Common myeloid progenitor, CD34-positive (primary cell): ENCODE results near the gene ARHGAP25.
A peak's percentile ranks its signal among the peaks of the same experiment; 100 is the strongest.

Source experiments
- CTCF ChIA-PET: fragments of 350-600 bp; sonication (Branson Sonifier 250); formaldehyde crosslinking; loops from one replicate; lab custom pipeline; 2021; ENCODE audit warnings: antibody characterized with exemption; lab: Charles Lee
- POLR2A ChIA-PET: fragments of 350-600 bp; sonication (Branson Sonifier 250); formaldehyde crosslinking; loops from one replicate; lab custom pipeline; 2021; ENCODE audit warnings: antibody characterized with exemption; lab: Charles Lee
- DNase-seq, 3 donors: peaks; one replicate each; pipeline versions ENCODE4 v3.0.0 to v3.0.0-alpha.2; 2013
- H3K27ac ChIP-seq, 2 experiments: 1 replicate in 1 of 2; 2 replicates in 1 of 2; pipeline ENCODE4 v1.7.0; 2013; ENCODE audit warnings: inconsistent platforms in 2 of 2, low read length in 2 of 2, mild to moderate bottlenecking in 2 of 2, low read depth in 1 of 2, moderate library complexity in 1 of 2; ENCODE audit not compliant: severe bottlenecking in 2 of 2, insufficient read depth in 1 of 2, poor library complexity in 1 of 2
- H3K27me3 ChIP-seq, 5 experiments: replicated peaks in 2 of 5; 1 replicate in 3 of 5; 2 replicates in 2 of 5; pipeline versions ENCODE4 v1.6.1 to v1.7.0; 2013; ENCODE audit warnings: low read length in 4 of 5, mild to moderate bottlenecking in 2 of 5, moderate library complexity in 2 of 5, inconsistent platforms in 1 of 5; ENCODE audit not compliant: insufficient read depth in 5 of 5, control insufficient read depth in 4 of 5
- H3K36me3 ChIP-seq, 4 experiments: 1 replicate in 2 of 4; 2 replicates in 2 of 4; pipeline versions ENCODE4 v1.6.1 to v1.7.0; 2013; ENCODE audit warnings: low read length in 3 of 4, control low read depth in 1 of 4, mild to moderate bottlenecking in 1 of 4; ENCODE audit not compliant: control insufficient read depth in 4 of 4, insufficient read depth in 4 of 4
- H3K4me1 ChIP-seq, 4 experiments: 1 replicate in 3 of 4; 2 replicates in 1 of 4; pipeline versions ENCODE4 v1.6.1 to v1.7.1; 2013; ENCODE audit warnings: low read length in 3 of 4, mild to moderate bottlenecking in 3 of 4, control low read depth in 1 of 4, inconsistent platforms in 1 of 4, moderate library complexity in 1 of 4; ENCODE audit not compliant: control insufficient read depth in 4 of 4, insufficient read depth in 4 of 4; ENCODE audit errors: control extremely low read depth in 1 of 4
- H3K4me3 ChIP-seq, 7 experiments: 1 replicate in 4 of 7; 2 replicates in 3 of 7; pipeline versions ENCODE4 v1.5.1 to v1.7.0; 2013; ENCODE audit warnings: mild to moderate bottlenecking in 7 of 7, low read length in 6 of 7, moderate library complexity in 6 of 7, inconsistent platforms in 2 of 7, low read depth in 2 of 7, control low read depth in 1 of 7; ENCODE audit not compliant: insufficient read depth in 4 of 7, control insufficient read depth in 1 of 7; ENCODE audit errors: extremely low read depth in 1 of 7
- H3K9me3 ChIP-seq, 5 experiments: 1 replicate in 4 of 5; 2 replicates in 1 of 5; pipeline versions ENCODE4 v1.6.1 to v1.7.1; 2013; ENCODE audit warnings: low read length in 4 of 5, mild to moderate bottlenecking in 2 of 5, inconsistent platforms in 1 of 5, low read depth in 1 of 5, moderate library complexity in 1 of 5; ENCODE audit not compliant: control insufficient read depth in 4 of 5, insufficient read depth in 2 of 5; ENCODE audit errors: control extremely low read depth in 1 of 5
- WGBS: methylation state at CpG from one replicate; pipeline ENCODE4 v1.1.5; 2013; ENCODE audit not compliant: insufficient coverage; 5-methylcytosine and 5-hydroxymethylcytosine counted together

ARHGAP25 gene

GRCh38 chr2:68750592-68751396, 16.2 kb downstream of the ARHGAP25 start:
- 98% methylated on average over 8 of the region's 12 CpGs for WGBS
- CTCF ChIA-PET = interaction anchor here (0.9 to 7.5 kb wide), 35 partner anchors 9 to 287 kb away, joined by 3 to 73 read pairs (median 6); partner anchors contain the start of genes APLF and FBXO48
- POLR2A ChIA-PET = interaction anchor here (1.2 kb wide), 1 partner anchor 42 kb away, joined by 3 read pairs; no protein-coding TSS in a partner anchor
- DNase-seq = no peak
- no peak overlapping the region for H3K4me3 ChIP-seq
- H3K27me3 ChIP-seq = no peaks in the 10 kb centered on the region
- H3K27ac ChIP-seq = peak overlapping the region in 1 of 2 experiments; percentile 62
- H3K9me3 ChIP-seq = no peaks in the 10 kb centered on the region
- H3K4me1 ChIP-seq = peaks cover 16 to 69% (median 45%) of the 10 kb centered on the region in 4 experiments
- H3K36me3 ChIP-seq = peaks cover under 1 to 62% (median 3%) of the 10 kb centered on the region in 4 experiments

GRCh38 chr2:68751397-68752339, 17.1 kb downstream of the ARHGAP25 start:
- Histone ChIP-seq H3K27me3 (no peaks in the 10 kb centered on the region), H3K4me3 (peak overlapping the region in 2 of 7 experiments; percentile 19 to 27), H3K36me3 (peaks cover 4 to 64% (median 8%) of the 10 kb centered on the region in 4 experiments), H3K27ac (peak overlapping the region in 1 of 2 experiments; percentile 62), H3K4me1 (peaks cover 16 to 62% (median 39%) of the 10 kb centered on the region in 4 experiments), H3K9me3 (peaks cover 0 to 7% (median 3%) of the 10 kb centered on the region in 5 experiments)
- DNase-seq = peak; percentile 91 to 96 (median 94)
- 21% methylated on average over 13 of the region's 15 CpGs for WGBS
- ChIA-PET POLR2A (interaction anchor here (0.8 to 1.2 kb wide), 2 partner anchors 23 to 42 kb away, joined by 3 read pairs; no protein-coding TSS in a partner anchor), CTCF (interaction anchor here (0.7 to 7.5 kb wide), 42 partner anchors 9 to 288 kb away, joined by 3 to 73 read pairs (median 5); partner anchors contain the start of genes APLF and FBXO48)

GRCh38 chr2:68753318-68753717, 18.7 kb downstream of the ARHGAP25 start:
- DNase-seq = no peak
- Histone ChIP-seq H3K36me3 (peaks cover 4 to 64% (median 8%) of the 10 kb centered on the region in 4 experiments), H3K4me3 (no peak overlapping the region), H3K27me3 (no peaks in the 10 kb centered on the region), H3K9me3 (peaks cover 0 to 14% (median 3%) of the 10 kb centered on the region in 5 experiments), H3K27ac (no peak overlapping the region), H3K4me1 (peaks cover 14 to 48% (median 26%) of the 10 kb centered on the region in 4 experiments)
- ChIA-PET POLR2A (interaction anchor here (0.6 kb wide), 1 partner anchor 95 kb away, joined by 5 read pairs; no protein-coding TSS in a partner anchor), CTCF (interaction anchor here (0.7 to 7.5 kb wide), 15 partner anchors 12 to 287 kb away, joined by 3 to 73 read pairs (median 19); partner anchors contain the start of genes APLF and FBXO48)
- WGBS = no CpG with 5 or more reads among the region's 4 CpGs

DNA sequence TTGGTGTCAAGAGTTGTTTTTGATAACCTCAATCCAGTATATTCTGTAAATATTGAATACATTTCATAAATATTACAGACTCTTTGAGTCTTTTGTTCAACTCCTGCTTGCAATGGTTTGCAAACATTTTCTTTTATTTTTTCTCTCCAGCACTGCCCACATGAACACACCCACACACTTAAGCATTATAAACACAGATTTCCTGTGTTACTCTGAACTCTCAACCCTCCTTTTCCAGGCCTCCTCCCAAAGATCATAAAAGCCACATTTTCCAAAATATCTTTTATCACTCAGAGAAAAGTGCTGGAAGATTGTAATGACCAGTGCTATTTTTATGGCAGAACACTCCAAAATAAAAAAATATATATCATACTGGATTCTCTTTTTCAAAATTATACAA, 20.5 kb downstream of the ARHGAP25 start:
- Histone ChIP-seq H3K27me3 (no peaks in the 10 kb centered on the region), H3K4me3 (no peak overlapping the region), H3K4me1 (peaks cover 10 to 39% (median 21%) of the 10 kb centered on the region in 4 experiments), H3K27ac (no peak overlapping the region), H3K9me3 (peaks cover 0 to 14% (median 3%) of the 10 kb centered on the region in 5 experiments), H3K36me3 (peaks cover 4 to 53% (median 8%) of the 10 kb centered on the region in 4 experiments)
- no peak for DNase-seq
- CTCF ChIA-PET = interaction anchor here (1.0 to 6.2 kb wide), 5 partner anchors 9 to 153 kb away, joined by 5 to 32 read pairs (median 6); no protein-coding TSS in a partner anchor
- POLR2A ChIA-PET = no interaction called here

- ChIA-PET CTCF (interaction anchor here (0.8 to 6.2 kb wide), 10 partner anchors 8 to 152 kb away, joined by 3 to 32 read pairs (median 5); no protein-coding TSS in a partner anchor), POLR2A (no interaction called here)
- Histone ChIP-seq H3K27me3 (no peaks in the 10 kb centered on the region), H3K4me1 (peaks cover 8 to 36% (median 22%) of the 10 kb centered on the region in 4 experiments), H3K36me3 (peaks cover 4 to 49% (median 8%) of the 10 kb centered on the region in 4 experiments), H3K9me3 (peaks cover 0 to 14% (median 3%) of the 10 kb centered on the region in 5 experiments), H3K27ac (no peak overlapping the region), H3K4me3 (no peak overlapping the region)
- DNase-seq = no peak
- 100% methylated on average over 2 of the region's 2 CpGs for WGBS
Measured at GRCh38 chr2:68756178-68756577, 21.6 kb downstream of the ARHGAP25 start.

- no peak overlapping the region for H3K4me3 ChIP-seq
- peaks cover 7 to 36% (median 23%) of the 10 kb centered on the region in 4 experiments for H3K4me1 ChIP-seq
- no CpG with 5 or more reads among the region's 2 CpGs for WGBS
- H3K36me3 ChIP-seq = peaks cover 4 to 44% (median 8%) of the 10 kb centered on the region in 4 experiments
- ChIA-PET POLR2A (interaction anchor here (0.7 kb wide), 1 partner anchor 12 kb away, joined by 5 read pairs; no protein-coding TSS in a partner anchor), CTCF (interaction anchor here (1.0 to 2.4 kb wide), 5 partner anchors 9 to 155 kb away, joined by 3 to 8 read pairs (median 4); no protein-coding TSS in a partner anchor)
- H3K9me3 ChIP-seq = peaks cover 0 to 14% (median 3%) of the 10 kb centered on the region in 5 experiments
- H3K27me3 ChIP-seq = no peaks in the 10 kb centered on the region
- no peak for DNase-seq
- H3K27ac ChIP-seq = no peak overlapping the region
Measured at GRCh38 chr2:68757081-68757480, 22.5 kb downstream of the ARHGAP25 start.
